GM12873 (cell line): ENCODE results near the gene MORC3.
A peak's percentile ranks its signal among the peaks of the same experiment; 100 is the strongest.

Experiments used
- CTCF ChIP-seq: IDR thresholded peaks from 2 replicates; pipeline ENCODE4 v1.5.1; 2012; ENCODE audit warnings: low read depth, mild to moderate bottlenecking, moderate library complexity, low read length, control low read depth; ENCODE audit not compliant: insufficient read depth; ENCODE audit errors: missing control alignments

MORC3 gene

GRCh38 chr21:36323032-36323431 lies 3.0 kb downstream of the MORC3 start:
- TF ChIP-seq CTCF: no peak

- TF ChIP-seq CTCF: no peak
These were observed 5.5 kb downstream of the MORC3 start for GRCh38 chr21:36325373-36326010.

- peak; percentile 85 for TF ChIP-seq CTCF
These were observed 10.9 kb downstream of the MORC3 start for GRCh38 chr21:36330904-36331303.

- no peak for TF ChIP-seq CTCF
These were observed 17.1 kb downstream of the MORC3 start for GRCh38 chr21:36337099-36337509.

GRCh38 chr21:36338975-36339374 lies 19.0 kb downstream of the MORC3 start:
- no peak for TF ChIP-seq CTCF

GRCh38 chr21:36344931-36345330 lies 24.9 kb downstream of the MORC3 start:
- no peak for TF ChIP-seq CTCF

- no peak for TF ChIP-seq CTCF
These were observed 27.4 kb downstream of the MORC3 start for GRCh38 chr21:36347278-36347961.
